Measurements from ENCODE around the gene ZNF296. TPM values are rescaled to one million over a fixed set of nuclear protein-coding genes. Genes with fewer than 3 reads are reported as not detected.

ZNF296 gene
- total RNA-seq, 1 donor from 2014 or later, result 0.12 TPM

GRCh38 chr19:45076851-45077730, 813 bp upstream of the ZNF296 start:
- Mint-ChIP-seq H3K9me3 (ENCODE audit: low read depth) (no peaks in the 10 kb centered on the region), H3K4me1 (ENCODE audit: low read depth) (peaks cover 28% of the 10 kb centered on the region), H3K27ac (ENCODE audit: unreplicated experiment) (no peak overlapping the region), H3K27me3 (ENCODE audit: low read depth) (no peaks in the 10 kb centered on the region), H3K36me3 (ENCODE audit: low read depth) (peaks cover 4% of the 10 kb centered on the region), H3K4me3 (ENCODE audit: unreplicated experiment) (peak overlapping the region; percentile 51)
- DNase-seq (ENCODE audit: low spot score), result no peak
- TF ChIP-seq CTCF (IDR thresholded peaks at IDR 0.05), result no peak

- no peak for DNase-seq (ENCODE audit: low spot score)
- Mint-ChIP-seq H3K27ac (ENCODE audit: unreplicated experiment) (no peak overlapping the region), H3K4me3 (ENCODE audit: unreplicated experiment) (peak overlapping the region; percentile 31), H3K36me3 (ENCODE audit: low read depth) (peaks cover 3% of the 10 kb centered on the region), H3K9me3 (ENCODE audit: low read depth) (no peaks in the 10 kb centered on the region), H3K4me1 (ENCODE audit: low read depth) (peaks cover 21% of the 10 kb centered on the region), H3K27me3 (ENCODE audit: low read depth) (no peaks in the 10 kb centered on the region)
- no peak for TF ChIP-seq CTCF (IDR thresholded peaks at IDR 0.05)
Observed at GRCh38 chr19:45075301-45076028, 813 bp downstream of the ZNF296 start.

- Mint-ChIP-seq H3K27ac (ENCODE audit: unreplicated experiment) (peak overlapping the region; percentile 20), H3K36me3 (ENCODE audit: low read depth) (peaks cover 8% of the 10 kb centered on the region), H3K9me3 (ENCODE audit: low read depth) (no peaks in the 10 kb centered on the region), H3K27me3 (ENCODE audit: low read depth) (no peaks in the 10 kb centered on the region), H3K4me1 (ENCODE audit: low read depth) (peaks cover 14% of the 10 kb centered on the region), H3K4me3 (ENCODE audit: unreplicated experiment) (no peak overlapping the region)
- DNase-seq (ENCODE audit: low spot score), result no peak
- TF ChIP-seq CTCF (IDR thresholded peaks at IDR 0.05), result no peak
Observed at GRCh38 chr19:45074744-45075300, 1.5 kb downstream of the ZNF296 start.

- no peak overlapping the region for H3K4me3 Mint-ChIP-seq (ENCODE audit: unreplicated experiment)
- H3K36me3 Mint-ChIP-seq (ENCODE audit: low read depth), result peaks cover 16% of the 10 kb centered on the region
- H3K27ac Mint-ChIP-seq (ENCODE audit: unreplicated experiment), result no peak overlapping the region
- no peaks in the 10 kb centered on the region for H3K27me3 Mint-ChIP-seq (ENCODE audit: low read depth)
- DNase-seq (ENCODE audit: low spot score), result no peak
- no peak for TF ChIP-seq CTCF (IDR thresholded peaks at IDR 0.05)
- H3K9me3 Mint-ChIP-seq (ENCODE audit: low read depth), result no peaks in the 10 kb centered on the region
- peaks cover 8% of the 10 kb centered on the region for H3K4me1 Mint-ChIP-seq (ENCODE audit: low read depth)
Observed at GRCh38 chr19:45071969-45072790, 4.1 kb downstream of the ZNF296 start.

Data from chondrocyte (in vitro differentiated cells).